ENCODE data around the gene ABT1.

Gene ABT1

GRCh38 chr6:26627843-26628242 is 31.1 kb downstream of the ABT1 start:
- TF ChIP-seq FOXA1 (IDR thresholded peaks at IDR 0.05) (no peak), HDGF (IDR thresholded peaks at IDR 0.05; ENCODE audit: borderline replicate concordance) (no peak), ELF4 (IDR thresholded peaks at IDR 0.05) (no peak), SUZ12 (IDR thresholded peaks at IDR 0.05) (no peak), ZNF384 (IDR thresholded peaks at IDR 0.05) (no peak), FOXK2 (IDR thresholded peaks at IDR 0.05) (no peak)
- ChIA-PET CTCF (no interaction called here), POLR2A (no interaction called here)
- no peak for DNase-seq (ENCODE audit: extremely low spot score)

- CTCF ChIA-PET = no interaction called here
- TF ChIP-seq HDGF (IDR thresholded peaks at IDR 0.05; ENCODE audit: borderline replicate concordance) (no peak), NFRKB (IDR thresholded peaks at IDR 0.05) (no peak), FOXA1 (IDR thresholded peaks at IDR 0.05) (no peak), TARDBP (IDR thresholded peaks at IDR 0.05) (no peak), CTBP1 (IDR thresholded peaks at IDR 0.05; ENCODE audit: borderline replicate concordance) (no peak)
- no peak for DNase-seq (ENCODE audit: extremely low spot score)
- POLR2A ChIA-PET = no interaction called here
Observed at GRCh38 chr6:26629359-26629758, 32.6 kb downstream of the ABT1 start.

GRCh38 chr6:26640806-26641205 is 44.1 kb downstream of the ABT1 start:
- no peak for TF ChIP-seq TARDBP (IDR thresholded peaks at IDR 0.05)
- no peak for TF ChIP-seq HDGF (IDR thresholded peaks at IDR 0.05; ENCODE audit: borderline replicate concordance)
- TF ChIP-seq NFRKB (IDR thresholded peaks at IDR 0.05) = no peak
- TF ChIP-seq CTBP1 (IDR thresholded peaks at IDR 0.05; ENCODE audit: borderline replicate concordance) = no peak
- TF ChIP-seq ZNF384 (IDR thresholded peaks at IDR 0.05) = no peak
- no peak for TF ChIP-seq PKNOX1 (IDR thresholded peaks at IDR 0.05)
- no peak for TF ChIP-seq SUZ12 (IDR thresholded peaks at IDR 0.05)
- TF ChIP-seq L3MBTL2 (conservative IDR thresholded peaks at IDR 0.05) = no peak
- TF ChIP-seq SP1 (IDR thresholded peaks at IDR 0.05) = no peak
- TF ChIP-seq FOXM1 (IDR thresholded peaks at IDR 0.05; ENCODE audit: borderline replicate concordance) = no peak
- no peak for TF ChIP-seq BHLHE40 (IDR thresholded peaks at IDR 0.05; ENCODE audit: borderline replicate concordance)
- no peak for TF ChIP-seq ARNT (IDR thresholded peaks at IDR 0.05)
- no peak for TF ChIP-seq FOXA1 (IDR thresholded peaks at IDR 0.05)
- no peak for TF ChIP-seq ELF4 (IDR thresholded peaks at IDR 0.05)
- no peak for TF ChIP-seq FOXK2 (IDR thresholded peaks at IDR 0.05)
- TF ChIP-seq LEF1 (IDR thresholded peaks at IDR 0.05; ENCODE audit: borderline replicate concordance) = no peak
- CTCF ChIA-PET = no interaction called here
- no peak for DNase-seq (ENCODE audit: extremely low spot score)
- POLR2A ChIA-PET = no interaction called here

- no peak for TF ChIP-seq CTBP1 (IDR thresholded peaks at IDR 0.05; ENCODE audit: borderline replicate concordance)
- no peak for TF ChIP-seq FOXA1 (IDR thresholded peaks at IDR 0.05)
- TF ChIP-seq SUZ12 (IDR thresholded peaks at IDR 0.05) = no peak
- TF ChIP-seq ZNF384 (IDR thresholded peaks at IDR 0.05) = no peak
- TF ChIP-seq LEF1 (IDR thresholded peaks at IDR 0.05; ENCODE audit: borderline replicate concordance) = no peak
- no peak for TF ChIP-seq SP1 (IDR thresholded peaks at IDR 0.05)
- no peak for TF ChIP-seq L3MBTL2 (conservative IDR thresholded peaks at IDR 0.05)
- no peak for TF ChIP-seq TARDBP (IDR thresholded peaks at IDR 0.05)
- no peak for TF ChIP-seq BHLHE40 (IDR thresholded peaks at IDR 0.05; ENCODE audit: borderline replicate concordance)
- no peak for TF ChIP-seq FOXK2 (IDR thresholded peaks at IDR 0.05)
- TF ChIP-seq PKNOX1 (IDR thresholded peaks at IDR 0.05) = no peak
- no peak for TF ChIP-seq HDGF (IDR thresholded peaks at IDR 0.05; ENCODE audit: borderline replicate concordance)
- ChIA-PET CTCF (interaction anchor here (0.8 kb wide), 1 partner anchor 46 kb away, joined by 3 read pairs; no protein-coding TSS in a partner anchor), POLR2A (no interaction called here)
- no peak for DNase-seq (ENCODE audit: extremely low spot score)
Observed at GRCh38 chr6:26646074-26646473, 49.3 kb downstream of the ABT1 start.

Measured in HEK293T (cell line).